ENCODE data around the gene SMC4.

DNA sequence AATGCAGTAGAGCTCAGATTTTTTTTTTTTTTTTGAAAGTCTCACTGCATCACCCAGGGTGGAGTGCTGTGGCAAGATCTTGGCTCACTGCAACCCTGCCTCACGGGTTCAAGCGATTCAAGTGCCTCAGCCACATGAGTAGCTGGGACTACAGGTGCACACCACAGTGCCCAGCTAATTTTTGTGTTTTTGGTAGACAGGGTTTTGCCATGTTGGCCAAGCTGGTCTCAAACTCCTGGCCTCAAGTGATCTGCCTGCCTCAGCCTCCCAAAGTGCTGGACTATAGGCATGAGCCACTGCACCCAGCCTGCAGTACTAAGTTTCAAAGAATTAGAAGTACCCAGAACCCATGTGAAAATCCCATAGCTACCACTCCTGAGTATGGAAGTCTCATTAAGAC lies 35.6 kb downstream of the SMC4 start:
- TF ChIP-seq, protein P1, sequence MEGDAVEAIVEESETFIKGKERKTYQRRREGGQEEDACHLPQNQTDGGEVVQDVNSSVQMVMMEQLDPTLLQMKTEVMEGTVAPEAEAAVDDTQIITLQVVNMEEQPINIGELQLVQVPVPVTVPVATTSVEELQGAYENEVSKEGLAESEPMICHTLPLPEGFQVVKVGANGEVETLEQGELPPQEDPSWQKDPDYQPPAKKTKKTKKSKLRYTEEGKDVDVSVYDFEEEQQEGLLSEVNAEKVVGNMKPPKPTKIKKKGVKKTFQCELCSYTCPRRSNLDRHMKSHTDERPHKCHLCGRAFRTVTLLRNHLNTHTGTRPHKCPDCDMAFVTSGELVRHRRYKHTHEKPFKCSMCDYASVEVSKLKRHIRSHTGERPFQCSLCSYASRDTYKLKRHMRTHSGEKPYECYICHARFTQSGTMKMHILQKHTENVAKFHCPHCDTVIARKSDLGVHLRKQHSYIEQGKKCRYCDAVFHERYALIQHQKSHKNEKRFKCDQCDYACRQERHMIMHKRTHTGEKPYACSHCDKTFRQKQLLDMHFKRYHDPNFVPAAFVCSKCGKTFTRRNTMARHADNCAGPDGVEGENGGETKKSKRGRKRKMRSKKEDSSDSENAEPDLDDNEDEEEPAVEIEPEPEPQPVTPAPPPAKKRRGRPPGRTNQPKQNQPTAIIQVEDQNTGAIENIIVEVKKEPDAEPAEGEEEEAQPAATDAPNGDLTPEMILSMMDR (conservative IDR thresholded peaks at IDR 0.05) = no peak
- no peak for TF ChIP-seq ZFX (IDR thresholded peaks at IDR 0.05)

Measured in C4-2B (cell line).